Testis (tissue), 3 donors: ENCODE measurements around the gene ARMS2. TPM values are rescaled to one million over a fixed set of nuclear protein-coding genes. Genes with fewer than 3 reads are reported as not detected.

Source experiments
- DNase-seq: peaks from one replicate; pipeline ENCODE4 v3.0.0-alpha.2; 2019
- H3K27ac ChIP-seq, 2 donors: fragments of 200-600 bp; sonication (generic); one replicate each; pipeline ENCODE4 v1.5.1; 2019
- H3K27me3 ChIP-seq: fragments of 200-600 bp; sonication (generic); one replicate; pipeline ENCODE4 v1.5.1; 2019
- H3K36me3 ChIP-seq: fragments of 200-600 bp; sonication (generic); one replicate; pipeline ENCODE4 v1.5.1; 2017; ENCODE audit warnings: low read depth; ENCODE audit errors: missing control alignments
- H3K4me1 ChIP-seq: fragments of 200-600 bp; sonication (generic); one replicate; pipeline ENCODE4 v1.5.1; 2019
- H3K4me3 ChIP-seq, 2 donors: fragments of 200-600 bp; sonication (generic); one replicate each; pipeline ENCODE4 v1.5.1; 2017 to 2019
- H3K9me3 ChIP-seq: fragments of 200-600 bp; sonication (generic); one replicate; pipeline ENCODE4 v1.5.1; 2017
- CTCF ChIP-seq, 3 experiments: fragments of 450-650 bp in 2 of 3; fragments of 200-600 bp in 1 of 3; sonication (generic) in 1 of 3; IDR thresholded peaks; one replicate each; pipeline ENCODE4 v1.5.1; 2016 to 2019; ENCODE audit warnings: antibody characterized with exemption in 3 of 3, mild to moderate bottlenecking in 2 of 3, moderate library complexity in 1 of 3
- POLR2A ChIP-seq: fragments of 450-650 bp; IDR thresholded peaks from one replicate; pipeline ENCODE4 v1.6.1; 2017; ENCODE audit warnings: antibody characterized with exemption, mild to moderate bottlenecking, moderate library complexity
- WGBS, 2 donors: methylation state at CpG; one replicate each; pipeline ENCODE4 v1.1.5; 2018; 5-methylcytosine and 5-hydroxymethylcytosine counted together
- intact Hi-C: fragments of 100-400 bp; cut with DNase I; formaldehyde crosslinking; loops from one replicate; pipeline ENCODE4 v1.15.1; 2023; ENCODE audit warnings: low total_unique reads
- polyA plus RNA-seq: library from polyadenylated mRNA; stranded (reverse); fragments of 350-450 nt; fragmentation: Illumina TruSeq; extraction: RNeasy Lipid Tissue Mini Kit (QIAGEN cat#74804); gene quantifications from one replicate; pipeline ENCODE4 v1.2.3, GENCODE V29; 2014; ENCODE audit warnings: low read depth, low replicate concordance; ENCODE audit not compliant: insufficient read depth
- total RNA-seq, 2 donors: library from RNA; depleted of rRNA; stranded (reverse); fragments of >200 nt; gene quantifications; one replicate each; pipeline ENCODE4 v1.2.3, GENCODE V29; 2016

Gene ARMS2
- total and polyA plus RNA-seq, 3 donors from 2014 or later, result 1.4 to 2.3 TPM; not detected in 1

- WGBS, 2 donors, result 83 to 87% methylated on average over 2 of the region's 2 CpGs
- no peak for TF ChIP-seq POLR2A
- TF ChIP-seq CTCF (IDR thresholded peaks at IDR 0.05), result no peak
- intact Hi-C loops, result no loop called here
- Histone ChIP-seq H3K36me3 (no peaks in the 10 kb centered on the region), H3K27me3 (no peaks in the 10 kb centered on the region), H3K9me3 (no peaks in the 10 kb centered on the region), H3K4me3 (no peak overlapping the region), H3K27ac (no peak overlapping the region), H3K4me1 (no peaks in the 10 kb centered on the region)
- DNase-seq, result no peak
Measured at GRCh38 chr10:122446668-122447423, 7.6 kb upstream of the ARMS2 start.

GRCh38 chr10:122448600-122448999 is 5.9 kb upstream of the ARMS2 start:
- intact Hi-C loops, result no loop called here
- Histone ChIP-seq H3K27ac (no peak overlapping the region), H3K36me3 (no peaks in the 10 kb centered on the region), H3K4me3 (no peak overlapping the region), H3K9me3 (no peaks in the 10 kb centered on the region), H3K4me1 (no peaks in the 10 kb centered on the region), H3K27me3 (no peaks in the 10 kb centered on the region)
- DNase-seq, result no peak
- WGBS, 2 donors, result 92 to 93% methylated on average over 3 of the region's 3 CpGs
- TF ChIP-seq POLR2A (no peak), CTCF (IDR thresholded peaks at IDR 0.05) (no peak)

- Histone ChIP-seq H3K4me1 (no peaks in the 10 kb centered on the region), H3K9me3 (no peaks in the 10 kb centered on the region), H3K27me3 (no peaks in the 10 kb centered on the region), H3K36me3 (no peaks in the 10 kb centered on the region), H3K27ac (no peak overlapping the region), H3K4me3 (no peak overlapping the region)
- DNase-seq, result no peak
- TF ChIP-seq CTCF (IDR thresholded peaks at IDR 0.05) (no peak), POLR2A (no peak)
- WGBS, 2 donors, result 88 to 98% methylated on average over 4 of the region's 4 CpGs
- intact Hi-C loops, result no loop called here
Measured at GRCh38 chr10:122449153-122449552, 5.3 kb upstream of the ARMS2 start.

GRCh38 chr10:122450353-122450990 is 4.0 kb upstream of the ARMS2 start:
- no peak for DNase-seq
- no peaks in the 10 kb centered on the region for H3K36me3 ChIP-seq
- H3K4me1 ChIP-seq, result no peaks in the 10 kb centered on the region
- intact Hi-C loops, result no loop called here
- no peaks in the 10 kb centered on the region for H3K9me3 ChIP-seq
- TF ChIP-seq POLR2A, result no peak
- TF ChIP-seq CTCF (IDR thresholded peaks at IDR 0.05), result no peak
- H3K27me3 ChIP-seq, result no peaks in the 10 kb centered on the region
- WGBS, 2 donors, result 72 to 83% methylated on average over 14 of the region's 14 CpGs
- no peak overlapping the region for H3K27ac ChIP-seq
- no peak overlapping the region for H3K4me3 ChIP-seq
